ENCODE measurements around the gene AGAP1.

DNA sequence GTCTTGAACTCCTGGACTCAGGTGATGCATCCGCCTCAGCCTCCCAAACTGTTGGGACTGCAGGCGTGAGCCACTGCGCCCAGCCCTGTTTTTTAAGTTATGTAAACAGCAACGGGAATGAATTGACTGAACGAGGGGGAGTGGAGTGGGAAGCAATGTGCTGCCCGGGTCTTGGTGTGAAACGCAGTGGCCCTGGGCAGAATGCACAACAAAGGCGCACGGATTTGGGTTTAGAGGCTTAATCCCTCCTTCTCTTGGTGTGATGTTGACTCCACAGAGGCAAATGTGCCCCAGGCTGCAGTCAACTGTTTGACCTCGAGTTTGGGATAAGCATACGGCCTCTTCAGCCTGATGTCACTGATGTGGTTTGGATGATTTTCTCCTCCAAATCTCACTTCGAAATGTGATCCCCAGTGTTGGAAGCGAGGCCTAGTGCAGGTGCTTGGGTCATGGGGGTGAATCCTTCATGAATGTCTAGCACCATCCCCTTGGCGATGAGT is 97.4 kb downstream of the AGAP1 start:
- TF ChIP-seq CTCF (IDR thresholded peaks at IDR 0.05) (no peak), POLR2A (IDR thresholded peaks at IDR 0.05) (no peak)

Measured in thyroid gland (tissue), 4 donors.